Activated CD4-positive, alpha-beta T cell treated with anti-CD3 and anti-CD28 coated beads for 1 hour (primary cell): ENCODE results near the gene ST3GAL3.
"Not testable (repeated sequence)": the region's sequence is repeated elsewhere in the genome, so short reads cannot be mapped to it uniquely, and the experiment has no call there.

ENCODE experiments used
- DNase-seq: peaks from one replicate; pipeline ENCODE4 v3.0.0-alpha.2; 2020

ST3GAL3 gene

GRCh38 chr1:43704838-43705237 is 2.5 kb upstream of the ST3GAL3 start:
- no peak for DNase-seq

GRCh38 chr1:43705334-43705733 is 2.0 kb upstream of the ST3GAL3 start:
- DNase-seq: no peak

GRCh38 chr1:43705982-43706597 is 1.2 kb upstream of the ST3GAL3 start:
- DNase-seq: no peak

- no peak for DNase-seq
Measured at GRCh38 chr1:43706598-43707189, 642 bp upstream of the ST3GAL3 start.

GRCh38 chr1:43708002-43708410 is 670 bp downstream of the ST3GAL3 start:
- no peak for DNase-seq

GRCh38 chr1:43711049-43711448 is 3.7 kb downstream of the ST3GAL3 start:
- DNase-seq: no peak

- DNase-seq: no peak
Measured at GRCh38 chr1:43711524-43712386, 4.4 kb downstream of the ST3GAL3 start.

GRCh38 chr1:43716559-43717281 is 9.4 kb downstream of the ST3GAL3 start:
- no peak for DNase-seq

GRCh38 chr1:43719063-43719462 is 11.7 kb downstream of the ST3GAL3 start:
- DNase-seq: no peak

GRCh38 chr1:43719670-43720419 is 12.5 kb downstream of the ST3GAL3 start:
- DNase-seq: not testable (repeated sequence)

GRCh38 chr1:43722810-43723209 is 15.5 kb downstream of the ST3GAL3 start:
- DNase-seq: no peak

GRCh38 chr1:43729816-43730463 is 22.6 kb downstream of the ST3GAL3 start:
- DNase-seq: no peak

- no peak for DNase-seq
Measured at GRCh38 chr1:43731867-43732531, 24.7 kb downstream of the ST3GAL3 start.

- no peak for DNase-seq
Measured at GRCh38 chr1:43736819-43737218, 29.5 kb downstream of the ST3GAL3 start.

- DNase-seq: no peak
Measured at GRCh38 chr1:43742026-43742425, 34.7 kb downstream of the ST3GAL3 start.

GRCh38 chr1:43743206-43743605 is 35.9 kb downstream of the ST3GAL3 start:
- no peak for DNase-seq

GRCh38 chr1:43747736-43748135 is 40.4 kb downstream of the ST3GAL3 start:
- DNase-seq: no peak

GRCh38 chr1:43750083-43750482 is 42.7 kb downstream of the ST3GAL3 start:
- DNase-seq: no peak

GRCh38 chr1:43753422-43753821 is 46.1 kb downstream of the ST3GAL3 start:
- no peak for DNase-seq

- no peak for DNase-seq
Measured at GRCh38 chr1:43754892-43755291, 47.6 kb downstream of the ST3GAL3 start.

- DNase-seq: no peak
Measured at GRCh38 chr1:43757343-43758053, 50.2 kb downstream of the ST3GAL3 start.
